Breast epithelium (tissue), 4 donors: ENCODE results near the gene TNIP2. TPM values are rescaled to one million over a fixed set of nuclear protein-coding genes. Genes with fewer than 3 reads are reported as not detected.

Source experiments
- DNase-seq, 2 donors: peaks; one replicate each; pipeline ENCODE4 v3.0.0-alpha.2; 2019; ENCODE audit warnings: low spot score in 2 of 2
- H3K27ac ChIP-seq, 2 donors: fragments of 200-600 bp; sonication (generic) in 1 of 2; one replicate each; pipeline ENCODE4 v1.5.1; 2016 to 2019; ENCODE audit warnings: mild to moderate bottlenecking in 1 of 2
- H3K27me3 ChIP-seq, 2 donors: fragments of 200-600 bp; sonication (generic) in 1 of 2; one replicate each; pipeline versions ENCODE4 v1.5.1 to v1.6.0; 2017 to 2019; ENCODE audit warnings: control low read depth in 1 of 2, mild to moderate bottlenecking in 1 of 2
- H3K36me3 ChIP-seq: fragments of 200-600 bp; one replicate; pipeline ENCODE4 v1.5.1; 2019
- H3K4me1 ChIP-seq, 2 donors: fragments of 200-600 bp; sonication (generic); one replicate each; pipeline ENCODE4 v1.5.1; 2016 to 2019; ENCODE audit warnings: control low read depth in 1 of 2
- H3K4me3 ChIP-seq, 3 donors: fragments of 200-600 bp; sonication (generic); 1 replicate in 2 of 3; 2 replicates in 1 of 3; pipeline ENCODE4 v1.5.1; 2016 to 2019; ENCODE audit warnings: mild to moderate bottlenecking in 3 of 3, moderate library complexity in 2 of 3
- H3K9me3 ChIP-seq, 2 donors: fragments of 200-600 bp; sonication (generic) in 1 of 2; one replicate each; pipeline ENCODE4 v1.5.1; 2016 to 2019; ENCODE audit warnings: control low read depth in 1 of 2
- CTCF ChIP-seq, 3 donors: fragments of 450-650 bp; IDR thresholded peaks; one replicate each; pipeline ENCODE4 v1.5.1; 2016 to 2017; ENCODE audit warnings: antibody characterized with exemption in 3 of 3, mild to moderate bottlenecking in 3 of 3, moderate library complexity in 3 of 3
- POLR2A ChIP-seq: fragments of 450-650 bp; IDR thresholded peaks from one replicate; pipeline ENCODE4 v1.6.1; 2016; ENCODE audit warnings: antibody characterized with exemption, mild to moderate bottlenecking, moderate library complexity
- POLR2AphosphoS5 ChIP-seq, 3 donors: sonication (generic); formaldehyde crosslinking; IDR thresholded peaks; one replicate each; pipeline ENCODE4 v1.6.1; 2017; ENCODE audit warnings: antibody characterized with exemption in 3 of 3
- intact Hi-C: fragments of 100-400 bp; cut with DNase I; formaldehyde crosslinking; loops from one replicate; pipeline ENCODE4 v1.15.1; 2023; ENCODE audit warnings: low total_unique reads
- total RNA-seq, 3 donors: library from RNA; depleted of rRNA; stranded (reverse); fragments of >200 nt; gene quantifications; one replicate each; pipeline ENCODE4 v1.1.0, GENCODE V29; 2016

Gene TNIP2
- total RNA-seq, 3 donors from 2014 or later: 46.4 to 73.4 (median 64.2) TPM

DNA sequence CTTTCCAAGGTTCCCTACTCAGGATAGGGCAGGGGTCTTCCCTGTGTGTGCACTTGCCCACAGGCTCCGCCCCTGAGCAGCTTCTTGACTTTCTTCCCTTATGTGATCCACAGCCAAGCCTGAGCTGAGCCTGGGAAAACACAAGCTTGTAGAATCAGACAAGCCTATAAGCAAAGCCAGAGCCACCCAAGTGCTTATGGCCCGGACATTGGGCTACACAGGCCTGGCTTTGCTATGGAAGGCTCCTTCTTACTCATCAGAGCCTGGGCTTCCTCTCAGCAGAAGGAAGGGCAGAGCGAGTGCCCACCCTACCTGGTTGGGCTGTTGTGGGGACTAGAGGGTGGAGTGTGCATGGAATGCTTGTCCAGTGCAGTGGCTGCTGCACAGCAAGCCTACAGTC lies 1.3 kb upstream of the TNIP2 start:
- intact Hi-C loops: no loop called here
- Histone ChIP-seq H3K4me1 (peaks cover 4 to 8% of the 10 kb centered on the region in 2 donors), H3K27ac (no peak overlapping the region), H3K27me3 (no peaks in the 10 kb centered on the region), H3K36me3 (no peaks in the 10 kb centered on the region), H3K4me3 (no peak overlapping the region), H3K9me3 (no peaks in the 10 kb centered on the region)
- no peak for TF ChIP-seq CTCF (IDR thresholded peaks at IDR 0.05)
- no peak for TF ChIP-seq POLR2A
- TF ChIP-seq POLR2AphosphoS5 (IDR thresholded peaks at IDR 0.05): no peak
- DNase-seq: no peak

- Histone ChIP-seq H3K4me3 (peak overlapping the region; percentile 20 to 92 (median 83)), H3K27ac (peak overlapping the region; percentile 73 to 92), H3K27me3 (no peaks in the 10 kb centered on the region), H3K9me3 (no peaks in the 10 kb centered on the region), H3K4me1 (peaks cover 4 to 8% of the 10 kb centered on the region in 2 donors), H3K36me3 (no peaks in the 10 kb centered on the region)
- no peak for DNase-seq
- no peak for TF ChIP-seq CTCF (IDR thresholded peaks at IDR 0.05)
- no peak for TF ChIP-seq POLR2AphosphoS5 (IDR thresholded peaks at IDR 0.05)
- no peak for TF ChIP-seq POLR2A
- intact Hi-C loops: no loop called here
Measured at GRCh38 chr4:2756691-2757350, 685 bp upstream of the TNIP2 start.

DNA sequence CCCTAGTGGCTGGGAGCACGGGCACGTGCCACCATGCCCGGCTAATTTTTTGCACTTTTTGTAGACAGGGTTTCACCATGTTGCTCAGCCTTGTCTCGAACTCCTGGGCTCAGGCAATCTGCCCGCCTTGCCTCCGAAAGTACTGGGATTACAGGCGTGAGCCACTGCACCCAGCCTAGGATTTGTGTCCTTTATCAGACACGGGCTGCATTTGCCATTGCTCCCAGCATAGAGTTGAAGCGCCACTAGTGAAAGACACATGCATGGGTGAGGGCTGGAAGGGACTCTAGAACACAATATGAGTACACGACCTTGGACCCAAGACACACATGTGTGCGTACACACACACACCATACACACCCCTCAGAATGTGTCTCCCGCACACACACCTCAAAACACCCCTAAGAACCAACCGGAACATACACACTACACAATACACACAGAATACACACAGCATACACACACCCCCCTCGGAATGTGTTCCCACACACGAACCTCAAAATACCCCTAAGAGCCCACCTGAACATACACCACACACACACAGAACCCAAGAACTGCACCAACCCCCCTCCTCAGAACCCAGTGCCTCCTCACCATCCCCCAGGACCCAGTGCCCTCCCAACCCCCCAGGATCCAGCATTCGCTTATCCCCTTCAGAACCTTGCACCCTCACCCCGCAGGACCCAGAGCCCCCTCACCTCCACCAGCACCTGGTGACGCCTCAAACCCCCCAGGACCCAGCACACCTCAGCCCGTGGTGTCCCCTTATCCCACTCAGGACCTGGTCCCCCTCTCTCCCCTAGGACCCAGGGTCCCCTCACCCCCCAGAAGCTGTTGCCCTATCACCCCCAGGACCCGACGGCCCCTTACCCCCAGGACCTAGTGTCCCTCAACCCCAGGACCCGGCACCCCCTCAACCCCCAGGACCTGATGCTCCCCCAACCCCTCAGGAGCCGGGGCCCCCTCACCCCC lies 1.0 kb downstream of the TNIP2 start:
- Histone ChIP-seq H3K9me3 (no peaks in the 10 kb centered on the region), H3K4me1 (peaks cover 4 to 8% of the 10 kb centered on the region in 2 donors), H3K27me3 (no peaks in the 10 kb centered on the region), H3K27ac (peak overlapping the region; percentile 73 to 92), H3K36me3 (no peaks in the 10 kb centered on the region), H3K4me3 (peak overlapping the region; percentile 80 to 92 (median 83))
- intact Hi-C loops: no loop called here
- no peak for DNase-seq
- TF ChIP-seq POLR2AphosphoS5 (IDR thresholded peaks at IDR 0.05): no peak
- no peak for TF ChIP-seq POLR2A
- no peak for TF ChIP-seq CTCF (IDR thresholded peaks at IDR 0.05)

- no peaks in the 10 kb centered on the region for H3K9me3 ChIP-seq
- H3K36me3 ChIP-seq: no peaks in the 10 kb centered on the region
- intact Hi-C loops: no loop called here
- DNase-seq: peak in 1 of 2 donors; percentile 44
- H3K4me1 ChIP-seq: peaks cover 4 to 8% of the 10 kb centered on the region in 2 donors
- no peaks in the 10 kb centered on the region for H3K27me3 ChIP-seq
- H3K4me3 ChIP-seq: no peak overlapping the region
- peak overlapping the region; percentile 12 to 30 for H3K27ac ChIP-seq
- no peak for TF ChIP-seq POLR2AphosphoS5 (IDR thresholded peaks at IDR 0.05)
- no peak for TF ChIP-seq CTCF (IDR thresholded peaks at IDR 0.05)
- TF ChIP-seq POLR2A: no peak
Measured at GRCh38 chr4:2753436-2753835, 2.7 kb downstream of the TNIP2 start.
